NCI-H226 (cell line): ENCODE measurements around the gene TANGO2.
A peak's percentile ranks its signal among the peaks of the same experiment; 100 is the strongest.

Experiments
- DNase-seq: peaks from one replicate; pipeline ENCODE4 v3.0.0-alpha.2; 2015

Gene TANGO2

GRCh38 chr22:19984201-19984753, 36.6 kb upstream of the TANGO2 start:
- DNase-seq, result peak; percentile 40

GRCh38 chr22:19984851-19985811, 35.8 kb upstream of the TANGO2 start:
- no peak for DNase-seq

DNA sequence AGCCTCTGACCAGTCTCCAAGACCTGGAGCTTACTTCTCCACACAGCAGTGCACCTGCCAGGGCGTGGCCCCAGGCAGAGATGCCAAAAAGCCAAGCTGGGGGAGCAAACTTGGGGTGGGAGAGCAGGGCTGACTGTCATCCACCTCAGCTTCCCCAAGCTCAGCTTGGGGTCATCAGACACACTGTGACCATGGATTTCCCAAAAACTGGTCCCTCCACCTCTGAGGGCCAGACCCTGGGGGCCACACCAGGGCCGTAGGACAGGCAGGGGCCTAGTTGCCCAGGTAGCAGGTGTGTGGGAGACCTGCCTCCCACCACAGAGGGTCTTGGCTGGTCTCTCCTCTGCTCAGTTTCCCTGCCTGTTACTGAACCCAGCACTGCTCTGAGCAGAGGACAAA, 34.9 kb upstream of the TANGO2 start:
- DNase-seq, result no peak

DNA sequence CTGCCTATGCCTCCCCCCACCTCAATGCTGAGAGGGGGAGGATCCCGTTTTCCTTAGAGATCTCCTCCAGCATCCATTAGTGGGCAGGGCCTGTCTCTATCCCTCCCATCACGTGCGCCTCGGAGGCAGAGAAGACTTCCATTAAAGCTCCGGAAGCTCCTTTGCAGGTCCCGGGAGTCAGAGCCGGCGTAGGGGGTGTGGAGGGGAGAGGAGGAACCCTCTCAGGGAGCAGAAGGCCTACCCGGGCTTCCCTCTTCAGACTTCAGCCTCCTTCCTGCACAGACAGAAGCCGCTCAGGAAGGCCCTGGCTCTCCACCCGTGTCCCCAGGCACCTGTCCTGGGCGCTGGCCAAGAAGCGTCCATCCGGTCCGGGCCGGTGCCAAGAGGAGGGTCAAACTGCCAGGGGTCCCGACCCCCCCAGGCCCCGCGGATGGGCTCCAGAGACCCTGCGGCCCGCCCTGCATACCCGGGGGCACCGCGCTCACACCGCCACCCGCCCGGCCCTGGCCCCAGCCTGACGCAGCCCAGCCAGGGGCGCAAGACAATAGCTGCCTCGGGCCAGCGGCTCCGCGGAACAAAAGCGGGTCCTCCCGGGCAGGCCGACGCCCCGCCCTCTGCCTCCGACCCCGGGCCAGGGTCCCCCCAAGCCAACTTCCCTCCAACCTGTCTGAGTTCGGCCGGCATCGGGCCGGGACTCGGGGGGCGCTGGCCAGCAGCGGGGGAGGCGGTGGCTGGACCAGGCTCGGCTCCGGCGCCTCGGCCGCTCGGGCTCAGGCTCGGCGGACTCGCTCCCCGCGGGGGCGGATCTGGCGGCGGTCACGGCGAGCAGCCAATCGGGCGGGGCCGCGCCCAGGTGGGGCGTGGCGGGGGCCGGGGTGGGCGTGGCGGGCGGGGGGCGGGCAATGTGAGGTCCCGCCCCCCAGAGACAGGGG, 34.2 kb upstream of the TANGO2 start:
- peak; percentile 48 for DNase-seq

GRCh38 chr22:19987394-19988306, 33.3 kb upstream of the TANGO2 start:
- no peak for DNase-seq

GRCh38 chr22:19988331-19988808, 32.5 kb upstream of the TANGO2 start:
- no peak for DNase-seq

DNA sequence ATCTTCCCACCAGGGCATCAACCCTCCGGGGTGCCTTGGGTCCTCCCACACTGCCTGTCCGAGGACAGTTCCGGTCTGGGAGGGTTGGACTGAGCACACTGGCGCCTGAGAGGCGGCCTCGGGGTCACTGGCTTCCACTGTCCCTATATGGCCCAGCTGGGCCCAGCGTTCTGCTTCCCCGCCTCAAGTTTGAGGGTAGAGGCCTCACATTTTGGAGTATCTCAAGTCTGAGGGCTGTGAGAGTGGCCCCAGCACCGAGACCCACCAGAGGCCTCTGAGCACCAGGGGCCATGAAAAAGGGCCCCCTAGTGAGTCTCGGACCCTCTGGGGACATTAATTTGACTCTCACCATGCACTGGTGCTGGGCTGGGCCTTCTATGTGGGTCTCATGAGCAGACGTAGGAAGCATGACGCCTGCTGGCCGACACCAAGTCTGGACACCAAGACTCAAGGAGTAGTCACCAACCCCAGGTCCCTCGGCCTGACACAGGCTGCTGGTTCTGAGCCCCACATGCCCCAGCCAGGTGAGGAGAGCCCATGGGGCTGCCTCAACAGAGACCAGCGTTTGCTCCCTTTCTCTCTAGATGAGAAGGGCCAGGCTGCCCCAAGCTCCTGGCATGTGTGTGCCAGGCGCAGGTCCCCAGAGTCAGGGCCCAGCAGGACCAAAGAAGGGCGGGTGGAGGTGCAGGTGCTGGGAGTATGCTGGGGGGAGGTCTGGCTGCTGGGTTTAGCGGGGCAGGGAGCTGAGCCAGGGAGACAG, 31.8 kb upstream of the TANGO2 start:
- DNase-seq, result no peak

- DNase-seq, result no peak
These were observed 31.2 kb upstream of the TANGO2 start for GRCh38 chr22:19989725-19990067.

GRCh38 chr22:19990188-19990587, 30.7 kb upstream of the TANGO2 start:
- DNase-seq, result no peak

DNA sequence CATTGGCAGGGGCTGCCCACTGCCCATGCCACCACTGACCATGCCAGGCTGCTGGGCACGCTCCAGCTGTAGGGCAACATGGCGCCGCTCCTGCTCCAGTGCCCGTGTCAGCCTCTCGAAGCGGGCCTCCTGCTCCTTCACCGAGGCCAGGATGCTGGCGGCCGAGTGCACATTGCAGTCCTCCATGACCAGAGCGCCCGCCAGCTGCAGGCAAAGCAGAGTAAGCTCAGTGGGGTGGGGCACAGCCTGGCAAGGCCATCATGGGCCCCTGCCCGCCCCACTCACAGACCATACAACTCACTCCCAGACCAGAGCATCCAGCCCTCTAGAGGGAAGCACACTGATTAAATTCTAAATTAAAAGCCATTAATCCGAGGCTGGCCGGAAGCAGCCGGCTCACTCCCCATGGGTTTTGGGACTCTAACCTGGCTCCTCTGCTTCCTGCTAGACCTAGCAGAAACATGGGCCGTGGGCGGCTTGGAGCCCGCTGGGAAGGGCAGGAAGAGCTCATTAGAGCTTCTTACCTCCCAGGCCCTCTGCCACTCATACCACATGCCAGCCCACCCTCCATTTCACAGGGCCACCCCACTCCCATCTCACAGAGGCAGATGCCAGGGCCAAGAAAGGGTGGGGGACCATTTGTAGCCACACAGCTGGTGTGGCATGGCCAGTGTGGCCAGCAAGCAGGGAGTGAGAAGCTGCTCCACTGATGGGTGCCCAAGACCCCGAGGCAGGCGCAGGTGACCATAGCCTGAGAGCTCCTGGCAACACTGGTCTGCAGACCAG, 30.1 kb upstream of the TANGO2 start:
- no peak for DNase-seq

DNA sequence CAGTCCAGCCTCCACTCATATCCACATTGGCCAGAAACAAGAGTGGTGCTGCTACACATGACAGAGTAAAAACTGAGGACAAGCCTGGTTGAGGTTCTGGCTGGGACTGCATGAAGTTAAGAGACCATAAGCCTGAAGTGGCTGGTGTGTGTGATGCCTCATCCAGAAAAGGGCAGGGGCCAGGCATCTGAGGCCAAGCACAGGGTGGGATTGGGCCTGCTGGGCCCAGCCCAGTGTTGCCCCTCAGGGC, 29.6 kb upstream of the TANGO2 start:
- DNase-seq, result no peak

DNA sequence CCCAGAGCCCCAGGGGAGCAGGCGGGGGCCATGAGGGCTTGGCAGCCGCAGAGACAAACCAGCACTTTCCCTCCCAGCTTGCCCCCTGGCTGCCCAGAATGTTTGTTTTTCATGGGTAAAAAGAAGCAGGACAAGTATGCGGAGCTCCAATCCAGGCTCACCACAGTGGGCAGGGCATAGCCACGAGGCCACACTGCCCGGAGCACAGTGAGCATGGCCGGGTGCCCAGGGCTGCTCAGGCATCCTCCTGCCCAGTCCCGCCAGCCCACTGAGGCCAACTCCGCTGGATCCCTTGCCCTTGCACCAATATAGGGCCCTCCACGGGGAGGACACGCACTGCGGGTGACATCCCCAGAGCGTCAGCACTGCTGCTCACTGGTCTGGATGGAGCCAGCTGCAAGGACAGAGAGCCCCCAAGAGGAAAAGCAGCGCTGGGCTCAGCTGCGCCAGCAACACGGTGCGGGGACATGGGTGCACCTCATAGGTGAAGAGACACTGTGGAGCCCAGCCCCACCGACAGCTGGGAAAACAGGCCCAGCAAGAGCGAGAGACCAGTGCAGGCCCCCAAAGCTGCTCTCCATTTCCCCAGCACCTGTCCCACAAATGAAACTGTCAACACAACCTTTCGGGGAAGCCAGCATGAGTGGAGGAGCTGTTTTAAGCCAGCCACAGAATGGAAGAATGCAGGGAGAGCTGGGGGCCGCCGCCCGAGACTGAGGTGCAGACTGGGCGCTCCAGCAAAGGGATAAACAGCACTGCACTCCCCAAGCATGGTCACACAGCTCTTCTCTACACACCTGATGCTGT, 29.1 kb upstream of the TANGO2 start:
- no peak for DNase-seq

DNA sequence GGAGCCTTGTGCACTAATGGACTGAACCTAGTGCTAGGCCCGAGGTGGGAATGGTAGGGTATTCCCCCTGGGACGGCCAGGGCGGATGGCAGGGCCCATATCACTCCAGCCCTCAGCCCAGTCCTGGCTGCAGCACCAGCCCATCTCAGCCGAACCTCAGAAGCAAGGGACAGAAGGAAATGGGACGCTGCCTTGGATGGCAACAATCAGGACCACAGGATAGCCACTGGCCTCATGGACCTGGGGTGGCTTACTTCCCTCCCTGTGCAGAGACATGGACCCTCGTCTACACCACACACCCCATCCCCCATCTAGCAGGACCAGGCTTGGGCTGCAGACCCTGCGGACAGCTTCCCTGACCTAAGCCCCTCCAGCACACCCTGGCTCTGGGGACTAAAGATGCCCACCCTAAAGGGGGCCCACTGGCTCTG, 28.4 kb upstream of the TANGO2 start:
- no peak for DNase-seq

- DNase-seq, result no peak
These were observed 28.0 kb upstream of the TANGO2 start for GRCh38 chr22:19992921-19993355.

DNA sequence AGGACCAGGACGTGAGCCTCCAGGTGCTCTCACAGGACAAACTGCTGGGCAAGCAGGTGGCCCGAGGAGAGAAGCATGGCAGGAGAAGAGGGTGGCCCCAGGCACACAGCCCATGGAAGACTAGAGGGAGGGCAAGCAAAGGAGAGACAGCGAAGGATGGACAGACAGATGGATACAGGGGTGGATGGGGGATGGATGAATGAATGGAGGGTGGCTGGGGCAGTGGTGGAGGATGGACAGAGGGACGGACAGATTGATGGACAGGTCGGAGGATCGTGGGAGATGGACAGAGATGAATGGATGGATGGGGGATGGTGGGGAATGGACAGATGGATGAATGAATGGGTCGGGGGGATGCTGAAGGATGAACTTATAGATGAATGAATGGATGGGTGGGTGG, 27.0 kb upstream of the TANGO2 start:
- DNase-seq, result no peak

GRCh38 chr22:19994851-19995610, 25.9 kb upstream of the TANGO2 start:
- peak; percentile 20 for DNase-seq

GRCh38 chr22:19995611-19996339, 25.1 kb upstream of the TANGO2 start:
- DNase-seq, result peak; percentile 40

GRCh38 chr22:19996694-19997384, 24.1 kb upstream of the TANGO2 start:
- DNase-seq, result no peak
